Omental fat pad (tissue), 4 donors: ENCODE results near the gene ZNF213. TPM values are rescaled to one million over a fixed set of nuclear protein-coding genes. Genes with fewer than 3 reads are reported as not detected.
A peak's percentile ranks its signal among the peaks of the same experiment; 100 is the strongest.

Source experiments
- ATAC-seq: fragments of 150-250 bp; one replicate; pipeline ENCODE4 v1.9.1; 2016; ENCODE audit warnings: mild to moderate bottlenecking, moderate library complexity; ENCODE audit not compliant: low FRiP score
- DNase-seq: peaks from one replicate; pipeline ENCODE4 v3.0.0-alpha.2; 2019; ENCODE audit warnings: low spot score
- CTCF ChIP-seq, 3 donors: fragments of 450-650 bp; IDR thresholded peaks; one replicate each; pipeline ENCODE4 v1.5.1; 2016 to 2017; ENCODE audit warnings: antibody characterized with exemption in 3 of 3, mild to moderate bottlenecking in 3 of 3, moderate library complexity in 2 of 3
- total RNA-seq, 4 donors: library from RNA; depleted of rRNA; stranded (reverse); fragments of >200 nt; gene quantifications; one replicate each; pipeline ENCODE4 v1.1.0, GENCODE V29; 2016

The ZNF213 gene
- total RNA-seq, 4 donors from 2014 or later: 1.8 to 4.1 (median 3.6) TPM

- ATAC-seq (peak; percentile 24), DNase-seq (no peak)
- no peak for TF ChIP-seq CTCF (IDR thresholded peaks at IDR 0.05)
Observed at GRCh38 chr16:3149630-3150345, 15.0 kb downstream of the ZNF213 start.

- peak; percentile 99 for DNase-seq
- ATAC-seq: peak; percentile 92
- TF ChIP-seq CTCF (IDR thresholded peaks at IDR 0.05): no peak
Observed at GRCh38 chr16:3150346-3151218, 15.8 kb downstream of the ZNF213 start.

GRCh38 chr16:3152027-3152276 is 17.1 kb downstream of the ZNF213 start:
- DNase-seq: no peak
- no peak for ATAC-seq

GRCh38 chr16:3152277-3152990 is 17.6 kb downstream of the ZNF213 start:
- ATAC-seq (peak; percentile 49), DNase-seq (peak; percentile 86)
- TF ChIP-seq CTCF (IDR thresholded peaks at IDR 0.05): no peak

More at GRCh38 chr16:3152027-3152276, 17.1 kb downstream of the ZNF213 start:
- TF ChIP-seq CTCF (IDR thresholded peaks at IDR 0.05): no peak

GRCh38 chr16:3152991-3153368 is 18.2 kb downstream of the ZNF213 start:
- no peak for ATAC-seq
- DNase-seq: no peak
- TF ChIP-seq CTCF (IDR thresholded peaks at IDR 0.05): no peak

- TF ChIP-seq CTCF (IDR thresholded peaks at IDR 0.05): no peak
- ATAC-seq (no peak), DNase-seq (no peak)
Observed at GRCh38 chr16:3155181-3155580, 20.4 kb downstream of the ZNF213 start.
